Measurements from ENCODE around the gene HDDC3. TPM values are rescaled to one million over a fixed set of nuclear protein-coding genes. Genes with fewer than 3 reads are reported as not detected.

The HDDC3 gene
- total RNA-seq, 1 donor from 2014 or later = 10.5 TPM

DNA sequence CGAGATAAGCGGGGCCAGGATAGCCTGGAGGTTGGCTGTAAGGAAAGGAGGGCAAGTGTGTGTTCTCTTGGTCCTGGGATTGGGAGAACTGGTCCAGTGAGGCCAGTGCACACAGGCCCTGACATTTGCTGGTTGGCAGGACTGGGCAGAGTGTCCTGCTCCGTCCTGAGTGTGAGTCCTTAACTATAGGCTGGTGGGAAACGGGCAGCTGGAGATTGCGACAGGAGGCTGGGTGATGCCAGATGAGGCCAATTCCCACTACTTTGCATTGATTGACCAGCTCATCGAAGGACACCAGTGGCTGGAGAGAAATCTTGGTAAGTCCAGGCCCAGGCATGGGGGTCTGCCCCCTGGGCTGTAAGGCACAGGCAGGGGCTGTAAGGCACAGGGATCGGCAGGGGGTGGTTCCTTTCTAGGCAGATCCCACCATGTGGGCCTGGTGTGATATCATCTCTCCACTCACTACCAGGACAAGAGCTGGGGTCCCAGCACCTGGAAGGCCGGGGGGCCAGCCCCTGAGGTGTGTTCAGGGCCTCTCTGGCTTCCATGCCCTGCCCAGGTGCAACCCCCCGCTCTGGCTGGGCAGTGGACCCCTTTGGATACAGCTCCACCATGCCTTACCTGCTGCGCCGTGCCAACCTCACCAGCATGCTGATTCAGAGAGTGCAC, 26.0 kb downstream of the HDDC3 start:
- Histone ChIP-seq H3K4me3 (ENCODE audit: insufficient read depth, low read depth, low read length) (no peak overlapping the region), H3K9ac (ENCODE audit: low read length) (no peak overlapping the region), H4K20me1 (ENCODE audit: insufficient read depth, low read length) (no peaks in the 10 kb centered on the region), H2AFZ (ENCODE audit: low read depth, low read length) (no peak overlapping the region), H3K79me2 (ENCODE audit: insufficient read depth, low read length) (no peaks in the 10 kb centered on the region), H3K27ac (ENCODE audit: low read depth, low read length) (no peak overlapping the region), H3K27me3 (ENCODE audit: insufficient read depth, low read length) (no peaks in the 10 kb centered on the region), H3K4me1 (ENCODE audit: insufficient read depth, low read length) (peaks cover 13% of the 10 kb centered on the region), H3K9me3 (ENCODE audit: insufficient read depth, low read depth, low read length) (no peaks in the 10 kb centered on the region), H3K4me2 (ENCODE audit: low read length) (no peak overlapping the region), H3K36me3 (ENCODE audit: insufficient read depth, low read length) (no peaks in the 10 kb centered on the region)
- H3K4me3 Mint-ChIP-seq (ENCODE audit: unreplicated experiment) = peak overlapping the region; percentile 64
- peaks cover 2% of the 10 kb centered on the region for H3K4me1 Mint-ChIP-seq (ENCODE audit: low read depth, unreplicated experiment)
- no peak overlapping the region for H3K27ac Mint-ChIP-seq (ENCODE audit: unreplicated experiment)
- DNase-seq (ENCODE audit: low read depth) (no peak), FAIRE-seq (no peak)
- TF ChIP-seq, protein P1, sequence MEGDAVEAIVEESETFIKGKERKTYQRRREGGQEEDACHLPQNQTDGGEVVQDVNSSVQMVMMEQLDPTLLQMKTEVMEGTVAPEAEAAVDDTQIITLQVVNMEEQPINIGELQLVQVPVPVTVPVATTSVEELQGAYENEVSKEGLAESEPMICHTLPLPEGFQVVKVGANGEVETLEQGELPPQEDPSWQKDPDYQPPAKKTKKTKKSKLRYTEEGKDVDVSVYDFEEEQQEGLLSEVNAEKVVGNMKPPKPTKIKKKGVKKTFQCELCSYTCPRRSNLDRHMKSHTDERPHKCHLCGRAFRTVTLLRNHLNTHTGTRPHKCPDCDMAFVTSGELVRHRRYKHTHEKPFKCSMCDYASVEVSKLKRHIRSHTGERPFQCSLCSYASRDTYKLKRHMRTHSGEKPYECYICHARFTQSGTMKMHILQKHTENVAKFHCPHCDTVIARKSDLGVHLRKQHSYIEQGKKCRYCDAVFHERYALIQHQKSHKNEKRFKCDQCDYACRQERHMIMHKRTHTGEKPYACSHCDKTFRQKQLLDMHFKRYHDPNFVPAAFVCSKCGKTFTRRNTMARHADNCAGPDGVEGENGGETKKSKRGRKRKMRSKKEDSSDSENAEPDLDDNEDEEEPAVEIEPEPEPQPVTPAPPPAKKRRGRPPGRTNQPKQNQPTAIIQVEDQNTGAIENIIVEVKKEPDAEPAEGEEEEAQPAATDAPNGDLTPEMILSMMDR (IDR thresholded peaks at IDR 0.05; ENCODE audit: insufficient read depth, low read depth, low read length) = no peak
- peaks cover 18% of the 10 kb centered on the region for H3K36me3 Mint-ChIP-seq (ENCODE audit: low read depth, unreplicated experiment)
- H3K9me3 Mint-ChIP-seq (ENCODE audit: unreplicated experiment) = no peaks in the 10 kb centered on the region
- H3K27me3 Mint-ChIP-seq (ENCODE audit: low read depth, unreplicated experiment) = peaks cover 15% of the 10 kb centered on the region

- Histone ChIP-seq H4K20me1 (ENCODE audit: insufficient read depth, low read length) (no peaks in the 10 kb centered on the region), H3K4me2 (ENCODE audit: low read length) (no peak overlapping the region), H3K9ac (ENCODE audit: low read length) (no peak overlapping the region), H3K4me1 (ENCODE audit: insufficient read depth, low read length) (peaks cover 13% of the 10 kb centered on the region), H3K27ac (ENCODE audit: low read depth, low read length) (no peak overlapping the region), H3K4me3 (ENCODE audit: insufficient read depth, low read depth, low read length) (no peak overlapping the region), H3K36me3 (ENCODE audit: insufficient read depth, low read length) (no peaks in the 10 kb centered on the region), H3K9me3 (ENCODE audit: insufficient read depth, low read depth, low read length) (no peaks in the 10 kb centered on the region), H3K79me2 (ENCODE audit: insufficient read depth, low read length) (no peaks in the 10 kb centered on the region), H2AFZ (ENCODE audit: low read depth, low read length) (no peak overlapping the region), H3K27me3 (ENCODE audit: insufficient read depth, low read length) (no peaks in the 10 kb centered on the region)
- H3K4me1 Mint-ChIP-seq (ENCODE audit: low read depth, unreplicated experiment) = peaks cover 2% of the 10 kb centered on the region
- H3K4me3 Mint-ChIP-seq (ENCODE audit: unreplicated experiment) = peak overlapping the region; percentile 64
- no peaks in the 10 kb centered on the region for H3K9me3 Mint-ChIP-seq (ENCODE audit: unreplicated experiment)
- H3K36me3 Mint-ChIP-seq (ENCODE audit: low read depth, unreplicated experiment) = peaks cover 18% of the 10 kb centered on the region
- DNase-seq (ENCODE audit: low read depth) = no peak
- TF ChIP-seq EZH2 (IDR thresholded peaks at IDR 0.05; ENCODE audit: insufficient read depth, low read length) = no peak
- TF ChIP-seq, protein P1 (IDR thresholded peaks at IDR 0.05; ENCODE audit: insufficient read depth, low read depth, low read length) = no peak
- H3K27me3 Mint-ChIP-seq (ENCODE audit: low read depth, unreplicated experiment) = peaks cover 15% of the 10 kb centered on the region
- no peak for FAIRE-seq
- no peak overlapping the region for H3K27ac Mint-ChIP-seq (ENCODE audit: unreplicated experiment)
Measured at GRCh38 chr15:90905306-90906180, 26.8 kb downstream of the HDDC3 start.
